GM12878 (cell line): Measurements from ENCODE around the gene NTSR1. TPM values are rescaled to one million over a fixed set of nuclear protein-coding genes. Genes with fewer than 3 reads are reported as not detected.

Experiments used
- ATAC-seq: fragments of 200-7000 bp; cut with Tn5 transposase; 3 replicates; pipeline ENCODE4 v1.9.1; 2020; ENCODE audit warnings: mild to moderate bottlenecking, moderate library complexity
- BruUV-seq: library from RNA; stranded (reverse); fragments of 400-500 nt; replicated peaks from 2 replicates; lab custom pipeline; 2021; lab: Mats Ljungman, UMichigan
- CTCF ChIA-PET: fragments of 300-600 bp; sonication (Branson Sonifier 250); formaldehyde crosslinking; extraction: SDS; loops from one replicate; lab custom pipeline; 2021; ENCODE audit warnings: inconsistent platforms; lab: Yijun Ruan, JAX
- POLR2A ChIA-PET: fragments of 350-600 bp; formaldehyde crosslinking; extraction: SDS; loops from one replicate; lab custom pipeline; 2021; ENCODE audit warnings: inconsistent platforms; lab: Charles Lee
- RAD21 ChIA-PET: fragments of 300-600 bp; sonication (Branson Sonifier 250); formaldehyde crosslinking; loops from one replicate; lab custom pipeline; 2023; ENCODE audit warnings: antibody characterized with exemption; ENCODE audit not compliant: unreplicated experiment; lab: Charles Lee
- SMC1A ChIA-PET: fragments of 300-600 bp; sonication (Branson Sonifier 250); formaldehyde crosslinking; loops from one replicate; lab custom pipeline; 2023; ENCODE audit not compliant: unreplicated experiment, uncharacterized antibody; lab: Charles Lee
- DNase-seq: peaks from one replicate; pipeline ENCODE4 v3.0.0-alpha.2; 2011; ENCODE audit warnings: low read depth, low spot score
- FAIRE-seq: peaks from 3 replicates; lab custom pipeline; 2011; peaks lifted over from hg19 to GRCh38; lab: Jason Lieb, UNC
- H2AFZ ChIP-seq: 2 replicates; pipeline ENCODE4 v1.6.0; 2011; ENCODE audit warnings: low read depth, low read length, control low read depth; ENCODE audit not compliant: control insufficient read depth
- H3K27ac ChIP-seq: 2 replicates; pipeline ENCODE4 v1.5.1; 2011; ENCODE audit warnings: control low read depth; ENCODE audit not compliant: control insufficient read depth, insufficient read depth
- H3K27me3 ChIP-seq, 2 experiments: replicated peaks in 1 of 2; 2 replicates each; pipeline versions ENCODE4 v1.6.0 to v1.6.1; 2011; ENCODE audit warnings: low read length in 1 of 2; ENCODE audit not compliant: control insufficient read depth in 2 of 2, insufficient read depth in 2 of 2
- H3K36me3 ChIP-seq, 2 experiments: 2 replicates each; pipeline ENCODE4 v1.5.1; 2011; ENCODE audit warnings: low read length in 1 of 2; ENCODE audit not compliant: control insufficient read depth in 2 of 2, insufficient read depth in 2 of 2
- H3K4me1 ChIP-seq: 2 replicates; pipeline ENCODE4 v1.6.1; 2011; ENCODE audit warnings: mild to moderate bottlenecking, low read length, moderate library complexity, mixed read lengths; ENCODE audit not compliant: control insufficient read depth, insufficient read depth
- H3K4me2 ChIP-seq: 2 replicates; pipeline ENCODE4 v1.6.0; 2011; ENCODE audit warnings: control low read depth; ENCODE audit not compliant: control insufficient read depth, insufficient read depth
- H3K4me3 ChIP-seq: fragments of 200-600 bp; sonication (generic); 2 replicates; pipeline ENCODE4 v1.5.1; 2016
- H3K79me2 ChIP-seq: 2 replicates; pipeline ENCODE4 v1.6.0; 2011; ENCODE audit warnings: low read length; ENCODE audit not compliant: control insufficient read depth, insufficient read depth
- H3K9ac ChIP-seq: 2 replicates; pipeline ENCODE4 v1.8.0; 2011; ENCODE audit warnings: low read length, control low read depth, mixed read lengths; ENCODE audit not compliant: control insufficient read depth, insufficient read depth
- H3K9me3 ChIP-seq: replicated peaks from 3 replicates; pipeline ENCODE4 v1.5.1; 2011; ENCODE audit warnings: mild to moderate bottlenecking, low read length; ENCODE audit not compliant: control insufficient read depth, insufficient read depth
- H4K20me1 ChIP-seq: 2 replicates; pipeline ENCODE4 v1.6.0; 2011; ENCODE audit not compliant: control insufficient read depth, insufficient read depth
- CUX1 ChIP-seq: IDR thresholded peaks from 2 replicates; pipeline ENCODE4 v1.6.1; 2012; ENCODE audit warnings: improper control_type of control experiment, low read depth, low read length; ENCODE audit not compliant: insufficient replicate concordance
- KDM1A ChIP-seq: fragments of 200-600 bp; sonication (generic); IDR thresholded peaks from 2 replicates; pipeline ENCODE4 v1.6.1; 2016; ENCODE audit warnings: borderline replicate concordance
- SUPT20H ChIP-seq: IDR thresholded peaks from 2 replicates; pipeline ENCODE4 v1.6.1; 2011; ENCODE audit warnings: low read depth, mild to moderate bottlenecking, low read length, moderate library complexity, borderline replicate concordance; ENCODE audit not compliant: control insufficient read depth
- WGBS: methylation state at CpG from one replicate; pipeline ENCODE4 v1.1.6; 2016; ENCODE audit warnings: low lambda C conversion rate; ENCODE audit not compliant: insufficient replicate concordance, insufficient coverage; ENCODE audit errors: missing lambda C conversion rate; 5-methylcytosine and 5-hydroxymethylcytosine counted together
- in situ Hi-C: fragments of 300-500 bp; cut with MboI; formaldehyde crosslinking; loops from 9 replicates; pipeline ENCODE4 v1.14.3; 2018; ENCODE audit warnings: mixed read lengths
- intact Hi-C: fragments of 100-400 bp; cut with micrococcal nuclease; formaldehyde crosslinking; loops from one replicate; pipeline ENCODE4 v1.14.2; 2022; ENCODE audit not compliant: unreplicated experiment
- polyA plus RNA-seq, 11 experiments: library from polyadenylated mRNA; depleted of rRNA in 4 of 11; unstranded in 6 of 11; stranded (reverse) in 5 of 11; fragments of >200 nt; fragmentation: Nextera tagmentation in 4 of 11; fragmentation: Illumina TruSeq in 1 of 11; extraction: Ambion mirVana in 4 of 11; extraction: Trizol in 1 of 11; gene quantifications; 1 replicate in 1 of 11; 2 replicates in 10 of 11; pipeline versions ENCODE4 v1.2.1 to v1.2.3, GENCODE V29; 2011 to 2016; ENCODE audit warnings: inconsistent platforms in 2 of 11, missing spikeins in 2 of 11, low read depth in 1 of 11
- total RNA-seq, 4 experiments: library from RNA; depleted of rRNA in 3 of 4; stranded (reverse); fragments of >200 nt in 3 of 4; fragmentation: Illumina TruSeq in 1 of 4; extraction: Trizol in 1 of 4; gene quantifications; 2 replicates each; pipeline versions ENCODE4 v1.2.1 to v1.2.3, GENCODE V29; 2013 to 2021

The NTSR1 gene
- total and polyA plus RNA-seq, 10 of the 15 experiments (the other 5 are each of a cell fraction or from before 2014, with no cell fraction given), result not detected

- peaks cover 17% of the 10 kb centered on the region for H3K4me1 ChIP-seq
- H3K79me2 ChIP-seq, result peaks cover 7% of the 10 kb centered on the region
- no peak overlapping the region for H3K27ac ChIP-seq
- in situ Hi-C loops, result loop anchor here (10.0 kb wide), 1 partner anchor 143 kb away; no protein-coding TSS in a partner anchor
- FAIRE-seq (no peak), DNase-seq (no peak), ATAC-seq (no peak)
- CTCF ChIA-PET, result interaction anchor here (5.0 kb wide), 1 partner anchor 9 kb away, joined by 43 read pairs; no protein-coding TSS in a partner anchor
- H4K20me1 ChIP-seq, result no peaks in the 10 kb centered on the region
- peaks cover 5 to 11% of the 10 kb centered on the region in 2 experiments for H3K36me3 ChIP-seq
- H3K9ac ChIP-seq, result no peak overlapping the region; the same call in none of the 2 replicates
- POLR2A ChIA-PET, result no interaction called here
- peak overlapping the region; percentile 84; the same call in 1 of the 2 replicates for H3K4me2 ChIP-seq
- no peak overlapping the region for H2AFZ ChIP-seq
- no peaks in the 10 kb centered on the region; a peak in 1 of 4 replicates for H3K27me3 ChIP-seq
- H3K4me3 ChIP-seq, result peak overlapping the region; percentile 70; the same call in 1 of the 2 replicates
- SMC1A ChIA-PET, result interaction anchor here (0.8 kb wide), 1 partner anchor 10 kb away, joined by 3 read pairs; no protein-coding TSS in a partner anchor
- no TSS peak for BruUV-seq
- 92% methylated on average over 25 of the region's 26 CpGs for WGBS
- RAD21 ChIA-PET, result no interaction called here
- H3K9me3 ChIP-seq, result no peaks in the 10 kb centered on the region
- intact Hi-C loops, result no loop called here
- TF ChIP-seq KDM1A (no peak), CUX1 (no peak), SUPT20H (no peak)
- TF ChIP-seq, all 136 proteins: peak for 0
These were observed 89.3 kb downstream of the NTSR1 start for GRCh38 chr20:62797671-62798532.
